Neural crest cell (in vitro differentiated cells): Measurements from ENCODE around the gene RACK1. TPM values are rescaled to one million over a fixed set of nuclear protein-coding genes. Genes with fewer than 3 reads are reported as not detected.

ENCODE experiments used
- DNase-seq: peaks from one replicate; pipeline ENCODE4 v3.0.0; 2021; ENCODE audit warnings: low read depth, mixed read lengths, low spot score
- H3K27ac Mint-ChIP-seq: one replicate; pipeline ENCODE4 v1.8.0; 2021; ENCODE audit warnings: mild to moderate bottlenecking, mixed read lengths; ENCODE audit not compliant: unreplicated experiment
- H3K27me3 Mint-ChIP-seq: 2 replicates; pipeline ENCODE4 v1.8.0; 2021; ENCODE audit warnings: low read depth, mild to moderate bottlenecking, mixed read lengths
- H3K36me3 Mint-ChIP-seq: 2 replicates; pipeline ENCODE4 v1.8.0; 2021; ENCODE audit warnings: low read depth, mild to moderate bottlenecking, mixed read lengths
- H3K4me1 Mint-ChIP-seq: 2 replicates; pipeline ENCODE4 v1.8.0; 2021; ENCODE audit warnings: mixed read lengths
- H3K4me3 Mint-ChIP-seq: one replicate; pipeline ENCODE4 v1.8.0; 2021; ENCODE audit warnings: mild to moderate bottlenecking, mixed read lengths
- H3K9me3 Mint-ChIP-seq: 2 replicates; pipeline ENCODE4 v1.8.0; 2021; ENCODE audit warnings: mixed read lengths
- CTCF ChIP-seq: fragments of 200-600 bp; sonication (generic); conservative IDR thresholded peaks from 2 replicates; pipeline ENCODE4 v1.5.0; 2021; ENCODE audit warnings: antibody characterized with exemption, mild to moderate bottlenecking
- total RNA-seq: library from RNA; stranded (reverse); gene quantifications from 2 replicates; pipeline ENCODE4 v1.2.1, GENCODE V29; 2021

RACK1 gene
- total RNA-seq, 1 donor from 2014 or later = 2,359 TPM

DNA sequence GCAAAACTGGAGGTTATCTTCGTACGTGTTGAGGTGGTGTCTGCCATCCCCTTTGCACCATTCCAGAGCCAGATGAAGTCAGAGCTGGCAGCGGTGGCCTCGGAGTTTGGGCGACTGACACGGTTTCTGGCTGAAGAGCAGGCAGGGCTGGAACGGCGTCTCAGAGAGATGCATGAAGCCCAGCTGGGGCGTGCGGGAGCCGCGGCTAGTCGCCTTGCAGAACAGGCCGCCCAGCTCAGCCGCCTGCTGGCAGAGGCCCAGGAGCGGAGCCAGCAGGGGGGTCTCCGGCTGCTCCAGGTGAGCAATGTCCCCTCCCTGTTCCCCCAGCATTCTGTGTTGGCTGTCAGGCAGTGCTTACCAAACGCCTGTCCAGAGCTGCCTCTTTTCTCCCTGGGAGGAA, 11.1 kb downstream of the RACK1 start:
- H3K9me3 Mint-ChIP-seq = no peaks in the 10 kb centered on the region
- TF ChIP-seq CTCF = no peak
- peaks cover 25% of the 10 kb centered on the region for H3K36me3 Mint-ChIP-seq
- DNase-seq = no peak
- peaks cover 26% of the 10 kb centered on the region for H3K27me3 Mint-ChIP-seq
- H3K27ac Mint-ChIP-seq = no peak overlapping the region
- H3K4me3 Mint-ChIP-seq = peak overlapping the region; percentile 70
- H3K4me1 Mint-ChIP-seq = peaks cover 4% of the 10 kb centered on the region

DNA sequence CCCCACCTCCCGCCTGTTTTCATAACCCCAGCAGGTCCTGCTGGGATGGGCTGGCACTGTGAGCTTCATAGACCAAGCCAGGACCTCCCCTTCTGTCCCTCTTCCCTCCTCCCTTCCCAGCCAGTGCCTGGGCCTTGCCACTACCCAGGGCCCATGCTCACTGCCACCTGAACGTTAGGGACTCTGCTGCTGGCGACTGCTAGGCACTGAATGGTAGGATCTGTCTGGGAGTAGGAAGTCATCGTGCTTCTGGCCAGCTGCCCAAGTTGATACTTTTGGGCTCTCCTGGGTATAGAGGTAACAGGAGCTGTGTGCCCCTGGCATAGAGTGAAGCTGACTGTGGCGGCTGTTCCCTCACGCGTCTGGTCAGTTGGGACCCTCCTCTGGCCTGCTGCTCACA, 12.3 kb downstream of the RACK1 start:
- Mint-ChIP-seq H3K9me3 (no peaks in the 10 kb centered on the region), H3K4me3 (peak overlapping the region; percentile 68), H3K27ac (no peak overlapping the region), H3K36me3 (peaks cover 16% of the 10 kb centered on the region), H3K27me3 (peaks cover 24% of the 10 kb centered on the region), H3K4me1 (peaks cover 4% of the 10 kb centered on the region)
- DNase-seq = no peak
- TF ChIP-seq CTCF = no peak

- H3K36me3 Mint-ChIP-seq = peaks cover 12% of the 10 kb centered on the region
Observed at GRCh38 chr5:181230551-181230950, 13.2 kb downstream of the RACK1 start.

GRCh38 chr5:181229996-181230395, 13.7 kb downstream of the RACK1 start:
- Mint-ChIP-seq H3K27me3 (peaks cover 19% of the 10 kb centered on the region), H3K4me3 (peak overlapping the region; percentile 70), H3K9me3 (no peaks in the 10 kb centered on the region), H3K27ac (no peak overlapping the region), H3K36me3 (peaks cover 8% of the 10 kb centered on the region), H3K4me1 (peaks cover 9% of the 10 kb centered on the region)
- DNase-seq = no peak
- no peak for TF ChIP-seq CTCF

More at GRCh38 chr5:181230551-181230950, 13.2 kb downstream of the RACK1 start:
- DNase-seq = no peak
- H3K27me3 Mint-ChIP-seq = peaks cover 22% of the 10 kb centered on the region
- no peak overlapping the region for H3K27ac Mint-ChIP-seq
- peaks cover 7% of the 10 kb centered on the region for H3K4me1 Mint-ChIP-seq
- H3K4me3 Mint-ChIP-seq = peak overlapping the region; percentile 68
- no peaks in the 10 kb centered on the region for H3K9me3 Mint-ChIP-seq
- TF ChIP-seq CTCF = no peak

- H3K4me1 Mint-ChIP-seq = peaks cover 42% of the 10 kb centered on the region
- H3K27ac Mint-ChIP-seq = no peak overlapping the region
- TF ChIP-seq CTCF = no peak
- DNase-seq = no peak
- peaks cover 6% of the 10 kb centered on the region for H3K9me3 Mint-ChIP-seq
- peaks cover 35% of the 10 kb centered on the region for H3K27me3 Mint-ChIP-seq
- H3K36me3 Mint-ChIP-seq = peaks cover 11% of the 10 kb centered on the region
- peak overlapping the region; percentile 95 for H3K4me3 Mint-ChIP-seq
Observed at GRCh38 chr5:181224390-181225229, 19.1 kb downstream of the RACK1 start.
